Stimulated activated CD8-positive, alpha-beta memory T cell treated with anti-CD3 and anti-CD28 coated beads, Interleukin-7, amount 100 ng/mL, for 4 hours (primary cell): Measurements from ENCODE around the gene TUBB4B.

Experiments
- DNase-seq, 2 donors: peaks; one replicate each; pipeline ENCODE4 v3.0.0-alpha.2; 2020; ENCODE audit warnings: low read depth in 2 of 2

TUBB4B gene

DNA sequence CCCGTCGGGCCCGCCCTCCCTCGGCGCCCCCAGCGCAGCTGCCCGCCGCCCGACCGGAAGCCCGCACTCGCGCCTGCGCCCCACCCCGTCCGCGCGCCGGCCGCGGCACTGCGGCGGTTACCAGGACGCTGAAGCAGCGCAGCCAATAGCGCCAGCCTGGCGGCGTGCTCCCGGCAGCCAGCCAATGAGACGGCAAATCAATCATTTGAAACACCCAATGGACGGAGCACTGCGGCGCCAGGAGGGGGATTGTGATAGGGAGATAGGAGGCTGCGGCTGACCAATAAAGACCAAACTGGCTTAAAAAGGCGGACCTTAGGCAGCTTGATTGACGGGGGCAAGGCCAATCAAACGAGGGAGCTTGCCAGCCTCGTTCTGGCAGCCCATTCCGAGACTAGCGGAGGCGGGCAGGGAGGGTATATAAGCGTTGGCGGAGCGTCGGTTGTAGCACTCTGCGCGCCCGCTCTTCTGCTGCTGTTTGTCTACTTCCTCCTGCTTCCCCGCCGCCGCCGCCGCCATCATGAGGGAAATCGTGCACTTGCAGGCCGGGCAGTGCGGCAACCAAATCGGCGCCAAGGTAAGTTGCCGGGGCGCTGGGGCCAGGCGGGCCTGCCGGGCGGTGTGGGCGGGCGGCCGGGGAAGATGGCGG lies at the start of gene TUBB4B:
TUBB4B (plus strand) TSS at position 447 of the 649 bp plus-strand sequence; CDS start at position 521, 74 bp downstream.
- peak; percentile 96 to 99 for DNase-seq

GRCh38 chr9:137191691-137192447 lies 49.2 kb upstream of the TUBB4B start:
- DNase-seq = no peak

- no peak for DNase-seq
Measured at GRCh38 chr9:137192448-137192780, 48.7 kb upstream of the TUBB4B start.

DNA sequence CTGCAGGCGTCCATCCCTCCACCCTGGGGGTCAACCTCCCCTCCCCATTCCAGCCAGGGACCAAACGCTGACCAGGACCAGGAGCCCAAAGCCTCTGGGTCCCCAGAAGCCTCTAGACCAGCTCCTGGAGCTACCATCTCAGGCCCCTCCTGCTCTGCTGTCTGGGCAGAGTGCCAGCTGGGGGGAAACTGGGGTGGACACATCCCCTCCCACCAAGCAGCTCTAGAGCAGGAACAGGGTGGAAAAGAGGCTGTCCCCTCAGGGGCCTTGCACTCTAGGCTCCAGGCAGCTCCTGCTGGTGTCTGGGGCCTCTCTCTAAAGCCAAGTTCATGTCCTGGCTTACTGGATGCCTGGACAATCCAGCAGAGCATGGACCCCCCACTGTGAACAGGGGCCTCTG lies 48.2 kb upstream of the TUBB4B start:
- no peak for DNase-seq

DNA sequence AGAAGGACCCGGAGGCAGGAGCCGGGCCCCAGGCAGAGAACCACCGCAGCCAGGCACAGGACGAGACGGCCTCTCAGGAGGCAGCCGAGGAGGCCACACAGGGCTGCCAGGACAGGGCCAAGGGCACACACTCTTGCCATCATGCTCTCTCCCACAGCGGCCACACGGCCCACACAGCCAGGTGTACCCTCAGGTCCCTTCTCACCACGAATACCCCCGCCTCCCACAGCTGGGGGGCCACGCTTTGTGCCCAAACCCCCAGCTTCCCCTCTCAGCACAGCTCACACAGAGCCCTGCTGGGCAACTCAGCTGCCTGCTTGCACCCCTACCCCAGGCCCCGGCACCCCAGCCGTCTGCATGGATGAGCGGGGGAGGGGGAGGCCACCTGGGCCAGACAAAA lies 47.3 kb upstream of the TUBB4B start:
- no peak for DNase-seq

- no peak for DNase-seq
Measured at GRCh38 chr9:137194388-137194787, 46.7 kb upstream of the TUBB4B start.

- no peak for DNase-seq
Measured at GRCh38 chr9:137194909-137195308, 46.2 kb upstream of the TUBB4B start.

- no peak for DNase-seq
Measured at GRCh38 chr9:137195525-137196220, 45.4 kb upstream of the TUBB4B start.

DNA sequence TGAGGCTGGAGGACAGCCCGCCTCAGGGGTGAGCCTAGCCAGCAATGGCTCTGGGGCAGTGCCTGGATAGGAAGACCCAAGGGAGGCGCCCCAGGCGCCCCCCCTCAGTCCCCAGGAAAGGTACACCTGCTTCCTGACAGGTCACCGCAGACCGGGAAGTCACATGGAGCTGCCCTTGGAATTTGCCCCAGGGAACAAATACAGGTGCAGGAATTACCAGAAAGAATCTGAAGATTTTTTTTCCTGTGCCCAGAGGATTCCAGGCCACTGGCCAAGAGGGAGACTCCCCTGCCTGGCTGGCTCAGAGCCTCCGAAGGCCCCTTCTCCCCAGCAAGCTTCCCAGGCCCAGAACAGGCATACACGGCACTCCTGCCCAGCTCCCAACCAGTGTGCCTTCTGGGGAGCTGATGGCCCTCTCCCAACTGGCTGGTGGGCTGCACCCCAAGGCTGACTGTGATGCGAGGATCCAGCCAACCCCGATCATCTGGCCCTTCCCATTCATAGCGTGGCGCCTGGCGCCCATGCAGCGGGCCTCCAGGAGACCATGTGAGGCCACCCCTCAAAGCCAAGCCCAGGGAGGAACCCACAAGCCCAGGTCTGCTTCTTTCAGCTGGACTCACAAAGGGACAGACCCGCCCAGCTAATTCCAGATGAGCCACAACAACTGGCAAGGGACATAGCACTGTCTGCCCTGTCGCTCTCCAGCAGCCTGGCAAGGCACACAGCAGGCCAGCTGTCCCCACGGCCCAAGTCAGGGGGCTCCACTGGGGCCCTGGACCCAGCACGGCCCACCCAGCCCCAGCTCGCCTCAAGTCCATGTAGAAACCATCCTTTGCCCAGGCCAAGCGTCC lies 42.8 kb upstream of the TUBB4B start:
- DNase-seq = no peak

DNA sequence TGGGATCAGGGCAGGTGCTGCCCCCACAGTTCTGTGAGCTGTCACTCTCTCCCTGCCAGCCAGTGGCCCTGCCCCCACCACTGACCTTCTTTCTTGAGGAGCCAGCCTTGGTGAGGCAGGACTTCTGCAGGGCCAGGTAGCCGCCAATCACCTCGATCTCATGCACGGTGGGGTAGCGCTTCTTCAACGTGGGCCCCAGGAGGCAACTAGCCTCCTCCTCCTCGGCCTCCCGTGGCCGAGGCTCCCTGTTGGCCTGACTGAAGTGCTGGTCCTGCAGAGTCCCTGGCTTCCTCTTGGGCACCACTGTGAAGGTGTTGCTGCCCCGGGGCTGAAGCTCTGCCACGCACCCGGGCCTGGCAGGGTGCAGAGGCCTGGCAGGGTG lies 42.2 kb upstream of the TUBB4B start:
- no peak for DNase-seq

DNA sequence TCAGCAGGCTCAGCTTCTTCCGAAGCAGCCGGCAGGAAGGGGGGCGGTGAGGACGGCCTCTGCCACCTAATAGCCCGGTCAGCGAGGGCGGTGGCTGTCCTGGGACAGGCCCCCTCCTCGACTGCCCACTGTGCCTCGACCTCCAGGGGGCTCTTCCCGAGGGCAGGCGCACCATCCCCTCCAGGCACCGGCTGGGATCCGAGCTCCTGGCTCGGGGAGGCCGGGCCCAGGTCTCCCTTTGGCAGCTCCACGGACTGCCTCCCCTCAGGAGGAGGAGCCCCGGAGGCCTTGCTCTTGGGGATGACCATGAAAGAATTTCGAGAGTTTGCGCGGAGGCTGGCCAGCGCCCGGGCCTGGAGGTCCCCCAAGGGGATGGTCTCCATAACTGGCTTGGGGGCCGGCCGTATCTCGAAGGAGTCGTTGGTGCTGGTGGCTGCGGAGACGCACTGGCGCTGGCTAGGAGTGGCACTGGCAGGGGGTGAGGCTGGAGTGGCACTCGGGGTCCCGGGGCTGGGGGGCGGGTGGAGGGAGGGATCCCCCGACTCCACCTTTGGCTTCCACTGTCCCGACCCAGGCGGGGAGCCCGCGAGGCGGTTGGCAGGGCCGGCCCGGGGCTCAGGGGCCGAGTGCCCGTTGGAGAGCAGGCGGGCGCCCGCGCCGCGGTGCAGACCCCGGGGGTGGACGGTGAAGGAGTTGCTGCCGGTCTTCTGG lies 41.5 kb upstream of the TUBB4B start:
- no peak for DNase-seq

- DNase-seq = peak; percentile 97 to 99
Measured at GRCh38 chr9:137200311-137201204, 40.5 kb upstream of the TUBB4B start, which contains the start of gene TPRN. TSS of gene TPRN (minus strand) at chr9:137200741. CDS start at chr9:137200711, 30 bp downstream.

GRCh38 chr9:137201205-137201868 lies 39.8 kb upstream of the TUBB4B start:
- DNase-seq = no peak

GRCh38 chr9:137202966-137203365 lies 38.1 kb upstream of the TUBB4B start:
- DNase-seq = no peak

- DNase-seq = no peak
Measured at GRCh38 chr9:137204731-137205125, 36.4 kb upstream of the TUBB4B start.

DNA sequence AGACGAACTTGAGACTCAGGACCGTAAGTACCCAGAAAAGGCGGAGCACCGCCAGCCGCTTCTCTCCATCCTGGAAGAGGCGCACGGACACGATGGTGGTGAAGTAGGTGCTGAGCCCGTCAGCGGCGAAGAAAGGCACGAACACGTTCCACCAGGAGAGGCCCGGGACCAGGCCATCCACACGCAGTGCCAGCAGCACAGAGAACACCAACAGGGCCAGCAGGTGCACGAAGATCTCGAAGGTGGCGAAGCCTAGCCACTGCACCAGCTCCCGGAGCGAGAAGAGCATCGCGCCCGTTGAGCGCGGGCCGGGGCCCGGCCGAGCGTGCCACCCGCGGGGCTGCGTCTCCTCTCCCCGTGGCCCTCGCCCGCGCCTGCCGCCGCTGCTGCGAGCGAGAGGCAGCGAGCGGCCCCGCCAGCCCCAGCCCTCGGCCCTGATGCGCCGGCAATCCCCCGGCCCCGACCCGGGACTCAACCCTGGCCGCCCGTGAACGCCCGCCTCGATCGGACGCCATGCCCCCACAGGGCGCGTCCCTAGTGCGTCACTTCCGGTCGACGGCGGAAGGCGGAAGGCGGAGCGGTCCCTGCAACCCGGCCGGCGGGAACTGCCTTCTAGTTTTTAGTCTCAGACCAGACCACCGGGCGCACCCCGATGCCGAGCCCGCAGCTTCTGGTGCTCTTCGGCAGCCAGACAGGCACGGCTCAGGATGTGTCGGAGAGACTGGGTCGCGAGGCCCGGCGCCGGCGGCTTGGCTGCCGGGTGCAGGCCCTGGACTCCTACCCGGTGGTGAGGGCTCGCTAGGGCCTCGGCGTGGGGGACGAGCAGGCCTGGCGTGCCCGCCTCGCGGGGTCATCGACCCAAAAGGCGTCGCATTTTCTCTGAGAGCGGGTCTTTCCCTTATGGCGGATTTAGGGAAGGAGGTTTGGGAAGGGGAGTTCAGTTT lies 35.7 kb upstream of the TUBB4B start, which contains the start of the genes NDOR1 and TMEM203:
NDOR1 (plus strand) TSS at position 575 of the 944 bp plus-strand sequence; CDS start at position 653, 78 bp downstream.
TMEM203 (minus strand) TSS at position 523 of the 944 bp plus-strand sequence; CDS start at position 289, 234 bp downstream.
- peak; percentile 86 to 89 for DNase-seq

DNA sequence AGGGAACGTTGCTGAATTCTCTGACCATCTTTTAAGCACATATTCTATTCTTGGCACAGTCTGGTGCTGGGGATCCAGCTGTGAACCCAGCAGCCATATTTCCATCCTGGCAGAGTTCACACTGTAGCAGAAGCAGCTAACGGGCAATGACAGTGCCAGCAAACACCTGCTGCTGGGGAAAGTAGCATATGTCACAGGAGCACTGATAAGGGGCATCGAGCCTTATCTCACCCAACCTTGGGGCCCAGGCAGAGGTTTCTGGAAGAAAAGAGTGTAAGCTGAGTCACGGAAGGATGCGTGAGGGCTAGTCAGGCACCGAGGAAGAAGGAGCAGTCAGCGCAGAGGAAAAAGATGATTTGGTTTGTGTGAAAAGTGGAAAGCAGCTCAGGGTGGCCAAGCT lies 34.5 kb upstream of the TUBB4B start:
- no peak for DNase-seq

DNA sequence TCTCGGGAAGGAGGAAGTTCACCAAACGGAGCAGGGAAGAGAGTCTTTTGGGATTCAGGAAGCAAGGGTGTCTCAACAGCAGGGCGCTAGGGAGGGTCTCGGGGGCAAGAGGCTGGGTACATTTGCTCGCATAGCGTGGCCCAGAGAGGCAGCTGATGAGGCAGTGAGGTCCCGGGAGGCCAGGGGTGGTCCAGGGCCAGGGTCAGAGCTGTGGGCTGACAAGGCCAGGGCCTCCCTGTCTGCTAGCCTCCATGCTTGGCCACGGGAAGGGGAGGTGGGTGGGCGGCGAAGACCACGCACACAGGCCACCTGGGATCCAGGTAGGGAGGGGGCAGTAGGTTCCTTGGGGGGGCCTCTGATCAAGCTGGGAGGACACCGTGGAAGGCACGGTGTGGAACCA lies 29.6 kb upstream of the TUBB4B start:
- DNase-seq = no peak
